K562 (cell line): Measurements from ENCODE around the gene SLC38A1. TPM values are rescaled to one million over a fixed set of nuclear protein-coding genes. Genes with fewer than 3 reads are reported as not detected.

Experiments used
- ATAC-seq: fragments of 200-7000 bp; cut with Tn5 transposase; 3 replicates; pipeline ENCODE4 v1.9.1; 2020; ENCODE audit warnings: moderate library complexity
- BruUV-seq: library from RNA; stranded (reverse); fragments of 400-500 nt; replicated peaks from 2 replicates; lab custom pipeline; 2021; lab: Mats Ljungman, UMichigan
- CTCF ChIA-PET: fragments of 300-600 bp; formaldehyde crosslinking; extraction: SDS; loops from one replicate; lab custom pipeline; 2021; ENCODE audit warnings: low intra/inter-chr PET ratio; lab: Yijun Ruan, JAX
- POLR2A ChIA-PET: fragments of 300-600, 350-650 bp; sonication (Branson Sonifier 250); formaldehyde crosslinking; extraction: SDS; loops from one replicate; lab custom pipeline; 2021; ENCODE audit warnings: antibody characterized with exemption, inconsistent platforms; lab: Yijun Ruan, JAX
- DNase-seq, 4 experiments: peaks; one replicate each; pipeline versions ENCODE4 v3.0.0 to v3.0.0-alpha.2; 2011 to 2018; ENCODE audit warnings: low spot score in 3 of 4, mixed read lengths in 3 of 4; ENCODE audit errors: extremely low read depth in 1 of 4
- FAIRE-seq: peaks from 2 replicates; lab custom pipeline; 2011; peaks lifted over from hg19 to GRCh38; lab: Jason Lieb, UNC
- H2AFZ ChIP-seq: 2 replicates; pipeline ENCODE4 v1.6.0; 2011; ENCODE audit warnings: low read depth, low read length, control low read depth, inconsistent platforms
- H3K27ac ChIP-seq: fragments of 200-600 bp; 3 replicates; pipeline ENCODE4 v1.8.0; 2011; ENCODE audit warnings: low read depth, mild to moderate bottlenecking, control low read depth, inconsistent platforms, low read length, moderate library complexity, mixed read lengths; ENCODE audit errors: extremely low read depth
- H3K27me3 ChIP-seq, 2 experiments: fragments of 300-600 bp in 1 of 2; 2 replicates in 1 of 2; 3 replicates in 1 of 2; pipeline versions ENCODE4 v1.6.0 to v1.8.0; 2011; ENCODE audit warnings: inconsistent platforms in 2 of 2, low read length in 2 of 2, mild to moderate bottlenecking in 1 of 2, mixed read lengths in 1 of 2, moderate library complexity in 1 of 2; ENCODE audit not compliant: control insufficient read depth in 2 of 2, insufficient read depth in 2 of 2
- H3K36me3 ChIP-seq: fragments of 300-600 bp; 3 replicates; pipeline ENCODE4 v1.8.0; 2011; ENCODE audit warnings: mild to moderate bottlenecking, low read length, inconsistent platforms; ENCODE audit not compliant: control insufficient read depth, insufficient read depth
- H3K4me1 ChIP-seq, 2 experiments: fragments of 200-600 bp in 1 of 2; replicated peaks in 1 of 2; 2 replicates in 1 of 2; 3 replicates in 1 of 2; pipeline versions ENCODE4 v1.5.1 to v1.8.0; 2011; ENCODE audit warnings: inconsistent platforms in 2 of 2, low read length in 2 of 2, mild to moderate bottlenecking in 1 of 2, mixed read lengths in 1 of 2, moderate library complexity in 1 of 2; ENCODE audit not compliant: control insufficient read depth in 2 of 2, insufficient read depth in 2 of 2
- H3K4me2 ChIP-seq: 2 replicates; pipeline ENCODE4 v1.6.1; 2011; ENCODE audit warnings: low read length, control low read depth, inconsistent platforms, mixed read lengths; ENCODE audit not compliant: insufficient read depth
- H3K4me3 ChIP-seq: fragments of 200-600 bp; sonication (generic), shearing (Covaris generic); 2 replicates; pipeline ENCODE4 v1.5.1; 2016; ENCODE audit warnings: control low read depth, inconsistent platforms
- H3K79me2 ChIP-seq: fragments of 200-600 bp; 3 replicates; pipeline ENCODE4 v1.8.0; 2011; ENCODE audit warnings: low read length, inconsistent platforms; ENCODE audit not compliant: control insufficient read depth, insufficient read depth
- H3K9ac ChIP-seq, 2 experiments: 2 replicates each; pipeline versions ENCODE4 v1.6.0 to v1.6.1; 2011; ENCODE audit warnings: low read depth in 2 of 2, low read length in 2 of 2, control low read depth in 1 of 2, inconsistent platforms in 1 of 2, mild to moderate bottlenecking in 1 of 2, mixed read lengths in 1 of 2; ENCODE audit not compliant: insufficient read depth in 1 of 2
- H3K9me1 ChIP-seq: one replicate; pipeline ENCODE4 v1.6.0; 2011; ENCODE audit warnings: inconsistent platforms, mild to moderate bottlenecking, low read length, moderate library complexity; ENCODE audit not compliant: control insufficient read depth, insufficient read depth
- H3K9me3 ChIP-seq: replicated peaks from 2 replicates; pipeline ENCODE4 v1.5.1; 2011; ENCODE audit warnings: low read depth, low read length, inconsistent platforms; ENCODE audit not compliant: control insufficient read depth, insufficient read depth
- H4K20me1 ChIP-seq: replicated peaks from 2 replicates; pipeline ENCODE4 v1.6.1; 2011; ENCODE audit warnings: low read length, inconsistent platforms, mixed read lengths; ENCODE audit not compliant: control insufficient read depth, insufficient read depth
- MTA2 ChIP-seq: fragments of 450-650 bp; IDR thresholded peaks from 2 replicates; pipeline ENCODE4 v1.6.1; 2016; ENCODE audit warnings: low read depth
- MYNN ChIP-seq, 2 experiments: sonication (generic); formaldehyde crosslinking in 1 of 2; IDR thresholded peaks; 2 replicates each; pipeline versions ENCODE4 v1.5.0 to v1.6.1; 2016 to 2020; ENCODE audit warnings: antibody characterized with exemption in 1 of 2, missing genetic modification reagents in 1 of 2
- ZNF41 ChIP-seq: fragments of 250-450 bp; sonication (Bioruptor Pico); conservative IDR thresholded peaks from 2 replicates; pipeline ENCODE4 v1.4.0; 2020; ENCODE audit warnings: mild to moderate bottlenecking
- ZNF644 ChIP-seq: fragments of 200-800 bp; sonication (Bioruptor generic); IDR thresholded peaks from 2 replicates; pipeline ENCODE4 v1.6.1; 2016; ENCODE audit warnings: low read depth, missing genetic modification characterization, missing compliant biosample characterization
- WGBS: fragments of 100-300 bp; shearing (Covaris generic); methylation state at CpG from one replicate; pipeline ENCODE4 v1.1.6; 2016; ENCODE audit warnings: low coverage, mixed read lengths; ENCODE audit not compliant: insufficient coverage; ENCODE audit errors: missing lambda C conversion rate; 5-methylcytosine and 5-hydroxymethylcytosine counted together
- in situ Hi-C: fragments of 300-500 bp; cut with MboI; formaldehyde crosslinking; loops from 4 replicates; pipeline ENCODE4 v1.15.0; 2018; ENCODE audit warnings: inconsistent platforms, mixed read lengths
- intact Hi-C: fragments of 100-400 bp; cut with micrococcal nuclease; formaldehyde crosslinking; loops from 2 replicates; pipeline ENCODE4 v1.14.2; 2022
- polyA plus RNA-seq, 8 experiments: library from polyadenylated mRNA; depleted of rRNA in 4 of 8; stranded (reverse) in 5 of 8; unstranded in 3 of 8; fragments of >200 nt; fragmentation: Nextera tagmentation in 2 of 8; fragmentation: Illumina TruSeq in 1 of 8; extraction: Ambion mirVana in 2 of 8; extraction: Trizol in 1 of 8; gene quantifications; 2 replicates each; pipeline versions ENCODE4 v1.2.1 to v1.2.3, GENCODE V29; 2011 to 2014; ENCODE audit warnings: inconsistent platforms in 1 of 8, missing spikeins in 1 of 8
- total RNA-seq, 7 experiments: library from RNA; depleted of rRNA in 6 of 7; stranded (reverse); fragments of >200 nt in 6 of 7; fragmentation: Illumina TruSeq in 2 of 7; extraction: Trizol in 2 of 7; gene quantifications; 2 replicates each; pipeline versions ENCODE4 v1.2.1 to v1.2.3, GENCODE V29; 2011 to 2021; ENCODE audit warnings: low replicate concordance in 1 of 7
- TF ChIP-seq, protein P1 (sequence below): fragments of 450-650 bp; IDR thresholded peaks from 2 replicates; pipeline ENCODE4 v1.6.1; 2016; ENCODE audit warnings: mild to moderate bottlenecking, moderate library complexity
- TF ChIP-seq, protein P2 (sequence below): sonication (generic); formaldehyde crosslinking; IDR thresholded peaks from 2 replicates; pipeline ENCODE4 v1.8.1; 2023; ENCODE audit warnings: mild to moderate bottlenecking, missing genetic modification reagents

Gene SLC38A1
- total and polyA plus RNA-seq, 9 of the 15 experiments (the other 6 are each of a cell fraction or from before 2014, with no cell fraction given) = 51.9 to 112 (median 75.0) TPM

- in situ Hi-C loops = no loop called here
- Histone ChIP-seq H3K27ac (no peak overlapping the region), H3K9me3 (no peaks in the 10 kb centered on the region), H3K9ac (no peak overlapping the region), H3K36me3 (peaks cover 93% of the 10 kb centered on the region), H2AFZ (no peak overlapping the region), H3K27me3 (no peaks in the 10 kb centered on the region), H4K20me1 (no peaks in the 10 kb centered on the region), H3K4me1 (no peaks in the 10 kb centered on the region), H3K79me2 (peaks cover 21% of the 10 kb centered on the region; the same call in 1 of the 3 replicates), H3K9me1 (no peaks in the 10 kb centered on the region), H3K4me3 (no peak overlapping the region), H3K4me2 (no peak overlapping the region)
- intact Hi-C loops = no loop called here
- ATAC-seq (no peak; the same call in 2 of the 3 replicates), FAIRE-seq (no peak), DNase-seq (no peak)
- ChIA-PET CTCF (no interaction called here), POLR2A (no interaction called here)
- no TSS peak for BruUV-seq
- WGBS = 89% methylated on average over 12 of the region's 12 CpGs
- TF ChIP-seq MYNN (IDR thresholded peaks at IDR 0.05) (no peak), MYNN (CRISPR knock-in tag; IDR thresholded peaks at IDR 0.05) (no peak), MTA2 (no peak), ZNF644 (tag) (no peak), ZNF41 (CRISPR knock-in tag) (no peak)
- TF ChIP-seq, protein P1, sequence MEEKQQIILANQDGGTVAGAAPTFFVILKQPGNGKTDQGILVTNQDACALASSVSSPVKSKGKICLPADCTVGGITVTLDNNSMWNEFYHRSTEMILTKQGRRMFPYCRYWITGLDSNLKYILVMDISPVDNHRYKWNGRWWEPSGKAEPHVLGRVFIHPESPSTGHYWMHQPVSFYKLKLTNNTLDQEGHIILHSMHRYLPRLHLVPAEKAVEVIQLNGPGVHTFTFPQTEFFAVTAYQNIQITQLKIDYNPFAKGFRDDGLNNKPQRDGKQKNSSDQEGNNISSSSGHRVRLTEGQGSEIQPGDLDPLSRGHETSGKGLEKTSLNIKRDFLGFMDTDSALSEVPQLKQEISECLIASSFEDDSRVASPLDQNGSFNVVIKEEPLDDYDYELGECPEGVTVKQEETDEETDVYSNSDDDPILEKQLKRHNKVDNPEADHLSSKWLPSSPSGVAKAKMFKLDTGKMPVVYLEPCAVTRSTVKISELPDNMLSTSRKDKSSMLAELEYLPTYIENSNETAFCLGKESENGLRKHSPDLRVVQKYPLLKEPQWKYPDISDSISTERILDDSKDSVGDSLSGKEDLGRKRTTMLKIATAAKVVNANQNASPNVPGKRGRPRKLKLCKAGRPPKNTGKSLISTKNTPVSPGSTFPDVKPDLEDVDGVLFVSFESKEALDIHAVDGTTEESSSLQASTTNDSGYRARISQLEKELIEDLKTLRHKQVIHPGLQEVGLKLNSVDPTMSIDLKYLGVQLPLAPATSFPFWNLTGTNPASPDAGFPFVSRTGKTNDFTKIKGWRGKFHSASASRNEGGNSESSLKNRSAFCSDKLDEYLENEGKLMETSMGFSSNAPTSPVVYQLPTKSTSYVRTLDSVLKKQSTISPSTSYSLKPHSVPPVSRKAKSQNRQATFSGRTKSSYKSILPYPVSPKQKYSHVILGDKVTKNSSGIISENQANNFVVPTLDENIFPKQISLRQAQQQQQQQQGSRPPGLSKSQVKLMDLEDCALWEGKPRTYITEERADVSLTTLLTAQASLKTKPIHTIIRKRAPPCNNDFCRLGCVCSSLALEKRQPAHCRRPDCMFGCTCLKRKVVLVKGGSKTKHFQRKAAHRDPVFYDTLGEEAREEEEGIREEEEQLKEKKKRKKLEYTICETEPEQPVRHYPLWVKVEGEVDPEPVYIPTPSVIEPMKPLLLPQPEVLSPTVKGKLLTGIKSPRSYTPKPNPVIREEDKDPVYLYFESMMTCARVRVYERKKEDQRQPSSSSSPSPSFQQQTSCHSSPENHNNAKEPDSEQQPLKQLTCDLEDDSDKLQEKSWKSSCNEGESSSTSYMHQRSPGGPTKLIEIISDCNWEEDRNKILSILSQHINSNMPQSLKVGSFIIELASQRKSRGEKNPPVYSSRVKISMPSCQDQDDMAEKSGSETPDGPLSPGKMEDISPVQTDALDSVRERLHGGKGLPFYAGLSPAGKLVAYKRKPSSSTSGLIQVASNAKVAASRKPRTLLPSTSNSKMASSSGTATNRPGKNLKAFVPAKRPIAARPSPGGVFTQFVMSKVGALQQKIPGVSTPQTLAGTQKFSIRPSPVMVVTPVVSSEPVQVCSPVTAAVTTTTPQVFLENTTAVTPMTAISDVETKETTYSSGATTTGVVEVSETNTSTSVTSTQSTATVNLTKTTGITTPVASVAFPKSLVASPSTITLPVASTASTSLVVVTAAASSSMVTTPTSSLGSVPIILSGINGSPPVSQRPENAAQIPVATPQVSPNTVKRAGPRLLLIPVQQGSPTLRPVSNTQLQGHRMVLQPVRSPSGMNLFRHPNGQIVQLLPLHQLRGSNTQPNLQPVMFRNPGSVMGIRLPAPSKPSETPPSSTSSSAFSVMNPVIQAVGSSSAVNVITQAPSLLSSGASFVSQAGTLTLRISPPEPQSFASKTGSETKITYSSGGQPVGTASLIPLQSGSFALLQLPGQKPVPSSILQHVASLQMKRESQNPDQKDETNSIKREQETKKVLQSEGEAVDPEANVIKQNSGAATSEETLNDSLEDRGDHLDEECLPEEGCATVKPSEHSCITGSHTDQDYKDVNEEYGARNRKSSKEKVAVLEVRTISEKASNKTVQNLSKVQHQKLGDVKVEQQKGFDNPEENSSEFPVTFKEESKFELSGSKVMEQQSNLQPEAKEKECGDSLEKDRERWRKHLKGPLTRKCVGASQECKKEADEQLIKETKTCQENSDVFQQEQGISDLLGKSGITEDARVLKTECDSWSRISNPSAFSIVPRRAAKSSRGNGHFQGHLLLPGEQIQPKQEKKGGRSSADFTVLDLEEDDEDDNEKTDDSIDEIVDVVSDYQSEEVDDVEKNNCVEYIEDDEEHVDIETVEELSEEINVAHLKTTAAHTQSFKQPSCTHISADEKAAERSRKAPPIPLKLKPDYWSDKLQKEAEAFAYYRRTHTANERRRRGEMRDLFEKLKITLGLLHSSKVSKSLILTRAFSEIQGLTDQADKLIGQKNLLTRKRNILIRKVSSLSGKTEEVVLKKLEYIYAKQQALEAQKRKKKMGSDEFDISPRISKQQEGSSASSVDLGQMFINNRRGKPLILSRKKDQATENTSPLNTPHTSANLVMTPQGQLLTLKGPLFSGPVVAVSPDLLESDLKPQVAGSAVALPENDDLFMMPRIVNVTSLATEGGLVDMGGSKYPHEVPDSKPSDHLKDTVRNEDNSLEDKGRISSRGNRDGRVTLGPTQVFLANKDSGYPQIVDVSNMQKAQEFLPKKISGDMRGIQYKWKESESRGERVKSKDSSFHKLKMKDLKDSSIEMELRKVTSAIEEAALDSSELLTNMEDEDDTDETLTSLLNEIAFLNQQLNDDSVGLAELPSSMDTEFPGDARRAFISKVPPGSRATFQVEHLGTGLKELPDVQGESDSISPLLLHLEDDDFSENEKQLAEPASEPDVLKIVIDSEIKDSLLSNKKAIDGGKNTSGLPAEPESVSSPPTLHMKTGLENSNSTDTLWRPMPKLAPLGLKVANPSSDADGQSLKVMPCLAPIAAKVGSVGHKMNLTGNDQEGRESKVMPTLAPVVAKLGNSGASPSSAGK = no peak
- TF ChIP-seq, protein P2, sequence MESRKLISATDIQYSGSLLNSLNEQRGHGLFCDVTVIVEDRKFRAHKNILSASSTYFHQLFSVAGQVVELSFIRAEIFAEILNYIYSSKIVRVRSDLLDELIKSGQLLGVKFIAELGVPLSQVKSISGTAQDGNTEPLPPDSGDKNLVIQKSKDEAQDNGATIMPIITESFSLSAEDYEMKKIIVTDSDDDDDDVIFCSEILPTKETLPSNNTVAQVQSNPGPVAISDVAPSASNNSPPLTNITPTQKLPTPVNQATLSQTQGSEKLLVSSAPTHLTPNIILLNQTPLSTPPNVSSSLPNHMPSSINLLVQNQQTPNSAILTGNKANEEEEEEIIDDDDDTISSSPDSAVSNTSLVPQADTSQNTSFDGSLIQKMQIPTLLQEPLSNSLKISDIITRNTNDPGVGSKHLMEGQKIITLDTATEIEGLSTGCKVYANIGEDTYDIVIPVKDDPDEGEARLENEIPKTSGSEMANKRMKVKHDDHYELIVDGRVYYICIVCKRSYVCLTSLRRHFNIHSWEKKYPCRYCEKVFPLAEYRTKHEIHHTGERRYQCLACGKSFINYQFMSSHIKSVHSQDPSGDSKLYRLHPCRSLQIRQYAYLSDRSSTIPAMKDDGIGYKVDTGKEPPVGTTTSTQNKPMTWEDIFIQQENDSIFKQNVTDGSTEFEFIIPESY = no peak
These were observed 58.6 kb downstream of the SLC38A1 start for GRCh38 chr12:46209914-46210872.
